ENCODE results near the gene UBE2I. TPM values are rescaled to one million over a fixed set of nuclear protein-coding genes. Genes with fewer than 3 reads are reported as not detected.

The UBE2I gene
- total RNA-seq, 1 experiment from 2014 or later: 53.7 TPM

DNA sequence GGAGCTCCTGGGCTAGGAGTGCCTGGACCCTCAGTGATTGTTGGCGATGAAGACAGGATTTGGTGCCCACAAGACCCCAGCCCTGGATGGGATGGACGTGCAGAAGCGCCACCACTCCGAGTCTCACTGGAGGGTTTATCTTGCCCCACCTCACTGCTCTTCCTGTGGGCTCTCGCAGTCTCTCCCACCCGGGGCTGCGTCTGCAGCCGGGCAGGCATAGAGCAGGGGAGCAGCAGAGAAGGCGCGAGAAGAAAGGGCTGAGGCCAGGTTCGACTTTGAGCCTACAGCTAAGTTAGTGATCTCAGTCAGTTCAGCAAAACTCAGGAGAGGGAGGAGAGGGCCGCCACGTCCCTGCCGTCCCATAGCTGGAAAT, 6.6 kb downstream of the UBE2I start:
- Histone ChIP-seq H3K27ac (ENCODE audit: low read length) (no peak overlapping the region), H3K36me3 (ENCODE audit: insufficient read depth, low read length) (peaks cover 45% of the 10 kb centered on the region), H3K27me3 (ENCODE audit: low read length) (no peaks in the 10 kb centered on the region), H3K79me2 (ENCODE audit: low read length) (peaks cover 54% of the 10 kb centered on the region), H3K9ac (ENCODE audit: low read length) (no peak overlapping the region), H3K9me2 (replicated peaks; ENCODE audit: insufficient read depth, low read length) (no peaks in the 10 kb centered on the region), H3K9me3 (ENCODE audit: low read length) (no peaks in the 10 kb centered on the region), H4K20me1 (ENCODE audit: insufficient read depth, low read depth, low read length) (peaks cover 46% of the 10 kb centered on the region), H2AFZ (ENCODE audit: low read length) (no peak overlapping the region), H3K4me2 (ENCODE audit: low read depth, low read length, poor library complexity, severe bottlenecking) (no peak overlapping the region), H3K4me3 (ENCODE audit: low read length) (no peak overlapping the region), H3K4me1 (ENCODE audit: low read length) (peaks cover 9% of the 10 kb centered on the region)
- DNase-seq: no peak

DNA sequence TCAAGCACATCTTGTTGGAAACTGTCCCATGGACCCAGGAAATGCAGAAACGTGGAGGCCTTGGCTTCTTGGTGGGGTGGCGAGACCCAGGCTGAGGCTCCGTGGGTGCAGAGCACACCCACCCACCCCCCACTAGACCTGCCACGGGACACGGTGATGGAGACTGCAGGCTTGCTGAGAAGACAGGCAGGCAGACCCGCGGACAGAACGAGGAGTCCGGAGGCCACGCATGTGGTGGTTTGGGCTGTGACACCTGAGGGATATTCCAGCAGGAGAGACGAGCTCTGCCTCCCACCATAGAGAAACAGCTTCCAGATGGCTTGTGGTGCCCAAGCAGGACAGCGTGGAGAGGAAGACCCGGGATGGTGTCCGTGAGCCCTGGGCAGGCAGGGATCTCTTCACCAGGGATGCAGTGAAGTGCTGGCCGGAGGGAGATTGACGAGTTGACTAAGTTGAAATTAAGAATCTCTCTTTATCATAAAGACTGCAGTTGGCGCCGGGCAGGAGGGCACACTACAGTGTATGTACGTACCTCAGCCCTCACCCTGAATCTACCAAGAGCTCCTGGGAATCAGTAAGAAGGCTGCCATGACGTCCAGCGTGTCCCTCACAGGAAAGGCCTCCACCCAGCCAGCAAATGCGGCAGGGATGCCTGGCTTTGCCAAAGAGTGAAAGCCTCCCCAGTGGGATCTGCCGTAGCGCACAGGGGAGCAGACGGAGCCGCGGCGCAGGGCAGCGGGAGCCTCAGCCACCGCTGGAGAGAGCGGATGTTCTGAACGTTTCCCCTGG, 8.2 kb downstream of the UBE2I start:
- H3K9ac ChIP-seq (ENCODE audit: low read length): no peak overlapping the region
- no peak overlapping the region for H3K27ac ChIP-seq (ENCODE audit: low read length)
- H3K9me3 ChIP-seq (ENCODE audit: low read length): no peaks in the 10 kb centered on the region
- no peaks in the 10 kb centered on the region for H3K27me3 ChIP-seq (ENCODE audit: low read length)
- peaks cover 29% of the 10 kb centered on the region for H4K20me1 ChIP-seq (ENCODE audit: insufficient read depth, low read depth, low read length)
- no peaks in the 10 kb centered on the region for H3K9me2 ChIP-seq (replicated peaks; ENCODE audit: insufficient read depth, low read length)
- H3K79me2 ChIP-seq (ENCODE audit: low read length): peaks cover 38% of the 10 kb centered on the region
- no peak overlapping the region for H3K4me3 ChIP-seq (ENCODE audit: low read length)
- peaks cover 38% of the 10 kb centered on the region for H3K36me3 ChIP-seq (ENCODE audit: insufficient read depth, low read length)
- no peak overlapping the region for H3K4me2 ChIP-seq (ENCODE audit: low read depth, low read length, poor library complexity, severe bottlenecking)
- H2AFZ ChIP-seq (ENCODE audit: low read length): no peak overlapping the region
- DNase-seq: no peak
- no peaks in the 10 kb centered on the region for H3K4me1 ChIP-seq (ENCODE audit: low read length)

DNA sequence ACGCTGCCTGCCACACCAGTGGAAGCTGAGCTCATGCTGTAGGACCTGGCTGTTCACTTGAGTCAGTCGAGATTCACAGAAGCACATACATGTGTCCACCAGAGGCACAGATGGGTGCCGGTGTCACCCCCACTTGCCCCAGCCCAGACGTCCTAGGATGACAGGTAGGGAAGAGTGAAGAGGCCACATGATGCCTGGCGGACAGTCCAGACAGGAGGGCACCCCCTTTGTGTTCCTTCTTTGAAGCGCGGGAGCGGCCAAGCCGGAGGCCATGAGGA, 8.8 kb downstream of the UBE2I start:
- Histone ChIP-seq H3K36me3 (ENCODE audit: insufficient read depth, low read length) (peaks cover 36% of the 10 kb centered on the region), H3K9me2 (replicated peaks; ENCODE audit: insufficient read depth, low read length) (no peaks in the 10 kb centered on the region), H3K27me3 (ENCODE audit: low read length) (no peaks in the 10 kb centered on the region), H3K4me3 (ENCODE audit: low read length) (no peak overlapping the region), H3K4me1 (ENCODE audit: low read length) (no peaks in the 10 kb centered on the region), H4K20me1 (ENCODE audit: insufficient read depth, low read depth, low read length) (peaks cover 25% of the 10 kb centered on the region), H3K9ac (ENCODE audit: low read length) (no peak overlapping the region), H3K79me2 (ENCODE audit: low read length) (peaks cover 32% of the 10 kb centered on the region), H3K9me3 (ENCODE audit: low read length) (no peaks in the 10 kb centered on the region), H3K4me2 (ENCODE audit: low read depth, low read length, poor library complexity, severe bottlenecking) (no peak overlapping the region), H2AFZ (ENCODE audit: low read length) (no peak overlapping the region), H3K27ac (ENCODE audit: low read length) (no peak overlapping the region)
- no peak for DNase-seq

- no peak overlapping the region for H3K27ac ChIP-seq (ENCODE audit: low read length)
- peaks cover 18% of the 10 kb centered on the region for H4K20me1 ChIP-seq (ENCODE audit: insufficient read depth, low read depth, low read length)
- H3K27me3 ChIP-seq (ENCODE audit: low read length): no peaks in the 10 kb centered on the region
- peaks cover 32% of the 10 kb centered on the region for H3K36me3 ChIP-seq (ENCODE audit: insufficient read depth, low read length)
- H3K9ac ChIP-seq (ENCODE audit: low read length): no peak overlapping the region
- H2AFZ ChIP-seq (ENCODE audit: low read length): no peak overlapping the region
- H3K4me2 ChIP-seq (ENCODE audit: low read depth, low read length, poor library complexity, severe bottlenecking): no peak overlapping the region
- no peaks in the 10 kb centered on the region for H3K4me1 ChIP-seq (ENCODE audit: low read length)
- H3K4me3 ChIP-seq (ENCODE audit: low read length): no peak overlapping the region
- no peaks in the 10 kb centered on the region for H3K9me2 ChIP-seq (replicated peaks; ENCODE audit: insufficient read depth, low read length)
- H3K9me3 ChIP-seq (ENCODE audit: low read length): no peaks in the 10 kb centered on the region
- H3K79me2 ChIP-seq (ENCODE audit: low read length): peaks cover 25% of the 10 kb centered on the region
- DNase-seq: no peak
These were observed 9.6 kb downstream of the UBE2I start for GRCh38 chr16:1319041-1319440.

DNA sequence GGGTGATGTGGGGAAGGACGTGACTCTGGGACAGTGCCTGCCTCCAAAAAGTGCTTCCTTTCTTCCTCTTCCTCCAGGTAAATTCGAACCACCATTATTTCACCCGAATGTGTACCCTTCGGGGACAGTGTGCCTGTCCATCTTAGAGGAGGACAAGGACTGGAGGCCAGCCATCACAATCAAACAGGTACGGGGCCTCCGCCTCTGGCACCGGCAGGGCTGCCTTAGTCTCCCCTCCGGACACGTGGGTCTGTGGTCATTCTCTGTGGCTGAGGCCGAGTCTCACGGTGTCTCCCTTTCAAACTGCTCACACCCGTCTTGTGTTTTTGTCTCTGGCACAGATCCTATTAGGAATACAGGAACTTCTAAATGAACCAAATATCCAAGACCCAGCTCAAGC, 10.7 kb downstream of the UBE2I start:
- H3K9me3 ChIP-seq (ENCODE audit: low read length): no peaks in the 10 kb centered on the region
- H3K4me3 ChIP-seq (ENCODE audit: low read length): no peak overlapping the region
- H3K36me3 ChIP-seq (ENCODE audit: insufficient read depth, low read length): peaks cover 31% of the 10 kb centered on the region
- no peaks in the 10 kb centered on the region for H3K4me1 ChIP-seq (ENCODE audit: low read length)
- H4K20me1 ChIP-seq (ENCODE audit: insufficient read depth, low read depth, low read length): peaks cover 13% of the 10 kb centered on the region
- H3K79me2 ChIP-seq (ENCODE audit: low read length): peaks cover 15% of the 10 kb centered on the region
- H3K27me3 ChIP-seq (ENCODE audit: low read length): no peaks in the 10 kb centered on the region
- no peak overlapping the region for H3K9ac ChIP-seq (ENCODE audit: low read length)
- H3K9me2 ChIP-seq (replicated peaks; ENCODE audit: insufficient read depth, low read length): no peaks in the 10 kb centered on the region
- DNase-seq: no peak
- no peak overlapping the region for H3K27ac ChIP-seq (ENCODE audit: low read length)
- H2AFZ ChIP-seq (ENCODE audit: low read length): no peak overlapping the region
- no peak overlapping the region for H3K4me2 ChIP-seq (ENCODE audit: low read depth, low read length, poor library complexity, severe bottlenecking)

GRCh38 chr16:1320658-1321240, 11.3 kb downstream of the UBE2I start:
- H2AFZ ChIP-seq (ENCODE audit: low read length): no peak overlapping the region
- no peak overlapping the region for H3K4me3 ChIP-seq (ENCODE audit: low read length)
- H3K79me2 ChIP-seq (ENCODE audit: low read length): peaks cover 8% of the 10 kb centered on the region; the same call in 1 of the 2 replicates
- peaks cover 27% of the 10 kb centered on the region for H3K36me3 ChIP-seq (ENCODE audit: insufficient read depth, low read length)
- DNase-seq: no peak
- H4K20me1 ChIP-seq (ENCODE audit: insufficient read depth, low read depth, low read length): peaks cover 13% of the 10 kb centered on the region
- H3K9me2 ChIP-seq (replicated peaks; ENCODE audit: insufficient read depth, low read length): no peaks in the 10 kb centered on the region
- no peaks in the 10 kb centered on the region for H3K4me1 ChIP-seq (ENCODE audit: low read length)
- H3K27me3 ChIP-seq (ENCODE audit: low read length): no peaks in the 10 kb centered on the region
- no peak overlapping the region for H3K4me2 ChIP-seq (ENCODE audit: low read depth, low read length, poor library complexity, severe bottlenecking)
- H3K9ac ChIP-seq (ENCODE audit: low read length): no peak overlapping the region
- H3K9me3 ChIP-seq (ENCODE audit: low read length): no peaks in the 10 kb centered on the region
- H3K27ac ChIP-seq (ENCODE audit: low read length): no peak overlapping the region

DNA sequence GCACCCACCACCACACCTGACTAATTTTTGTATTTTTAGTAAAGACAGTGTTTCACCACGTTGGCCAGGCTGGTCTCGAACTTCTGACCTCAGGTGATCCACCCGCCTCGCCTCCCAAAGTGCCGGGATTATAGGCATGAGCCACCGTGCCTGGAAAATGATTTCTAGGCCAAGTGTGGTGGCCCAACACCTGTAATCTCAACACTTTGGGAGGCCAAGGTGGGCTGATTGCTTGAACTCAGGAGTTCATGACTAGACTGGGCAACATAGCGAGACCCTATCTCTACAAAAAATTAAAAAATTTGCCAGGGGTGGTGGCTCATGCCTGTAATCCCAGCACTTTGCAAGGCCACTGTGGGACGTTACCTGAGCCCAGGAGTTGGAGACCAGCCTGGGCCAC, 13.0 kb downstream of the UBE2I start:
- no peak for DNase-seq
- Histone ChIP-seq H3K4me2 (ENCODE audit: low read depth, low read length, poor library complexity, severe bottlenecking) (no peak overlapping the region), H2AFZ (ENCODE audit: low read length) (no peak overlapping the region), H3K27ac (ENCODE audit: low read length) (no peak overlapping the region), H4K20me1 (ENCODE audit: insufficient read depth, low read depth, low read length) (peaks cover 10% of the 10 kb centered on the region), H3K9me2 (replicated peaks; ENCODE audit: insufficient read depth, low read length) (no peaks in the 10 kb centered on the region), H3K9ac (ENCODE audit: low read length) (no peak overlapping the region), H3K4me1 (ENCODE audit: low read length) (no peaks in the 10 kb centered on the region), H3K9me3 (ENCODE audit: low read length) (no peaks in the 10 kb centered on the region), H3K4me3 (ENCODE audit: low read length) (no peak overlapping the region), H3K79me2 (ENCODE audit: low read length) (peaks cover under 1% of the 10 kb centered on the region; the same call in 1 of the 2 replicates), H3K36me3 (ENCODE audit: insufficient read depth, low read length) (peaks cover 17% of the 10 kb centered on the region), H3K27me3 (ENCODE audit: low read length) (no peaks in the 10 kb centered on the region)

GRCh38 chr16:1323296-1324239, 14.1 kb downstream of the UBE2I start:
- no peak for DNase-seq
- H3K27me3 ChIP-seq (ENCODE audit: low read length): no peaks in the 10 kb centered on the region
- H3K9me2 ChIP-seq (replicated peaks; ENCODE audit: insufficient read depth, low read length): no peaks in the 10 kb centered on the region
- H3K27ac ChIP-seq (ENCODE audit: low read length): no peak overlapping the region
- no peak overlapping the region for H3K4me3 ChIP-seq (ENCODE audit: low read length)
- no peaks in the 10 kb centered on the region for H3K9me3 ChIP-seq (ENCODE audit: low read length)
- no peak overlapping the region for H3K4me2 ChIP-seq (ENCODE audit: low read depth, low read length, poor library complexity, severe bottlenecking)
- no peak overlapping the region for H2AFZ ChIP-seq (ENCODE audit: low read length)
- H3K79me2 ChIP-seq (ENCODE audit: low read length): no peaks in the 10 kb centered on the region
- peaks cover 6% of the 10 kb centered on the region; the same call in 1 of the 2 replicates for H3K36me3 ChIP-seq (ENCODE audit: insufficient read depth, low read length)
- H3K4me1 ChIP-seq (ENCODE audit: low read length): no peaks in the 10 kb centered on the region
- peaks cover under 1% of the 10 kb centered on the region; the same call in 1 of the 2 replicates for H4K20me1 ChIP-seq (ENCODE audit: insufficient read depth, low read depth, low read length)
- H3K9ac ChIP-seq (ENCODE audit: low read length): no peak overlapping the region
